C4-2B (cell line): ENCODE measurements around the gene PI16.

Experiments used
- CTCF ChIP-seq: fragments of 450-650 bp; conservative IDR thresholded peaks from 2 replicates; pipeline ENCODE4 v1.5.1; 2017; ENCODE audit warnings: mild to moderate bottlenecking
- ZFX ChIP-seq: fragments of 450-650 bp; IDR thresholded peaks from 2 replicates; pipeline ENCODE4 v1.6.1; 2017

GRCh38 chr6:36961441-36962435 lies 7.2 kb downstream of the PI16 start:
- TF ChIP-seq CTCF = no peak
- TF ChIP-seq ZFX = no peak
